KMS-11 (cell line): ENCODE data around the gene NOP16.

Experiments
- H2AFZ ChIP-seq: fragments of 200-600 bp; sonication (generic); 2 replicates; pipeline ENCODE4 v1.6.1; 2016; ENCODE audit warnings: antibody characterized with exemption, mixed run types, low read depth
- H3K27ac ChIP-seq: fragments of 200-600 bp; sonication (generic); 2 replicates; pipeline ENCODE4 v1.6.1; 2016; ENCODE audit warnings: mild to moderate bottlenecking, mixed run types
- H3K27me3 ChIP-seq: fragments of 200-600 bp; sonication (generic); 2 replicates; pipeline ENCODE4 v1.6.1; 2017; ENCODE audit warnings: mild to moderate bottlenecking, low read depth, mixed run types, moderate library complexity; ENCODE audit not compliant: insufficient read depth
- H3K36me3 ChIP-seq: fragments of 200-600 bp; sonication (generic); 2 replicates; pipeline ENCODE4 v1.6.1; 2017; ENCODE audit warnings: mild to moderate bottlenecking, mixed run types; ENCODE audit not compliant: insufficient read depth
- H3K4me1 ChIP-seq: fragments of 200-600 bp; sonication (generic); 2 replicates; pipeline ENCODE4 v1.6.1; 2016; ENCODE audit warnings: mild to moderate bottlenecking, low read depth, mixed run types; ENCODE audit not compliant: poor library complexity, severe bottlenecking
- H3K4me2 ChIP-seq: fragments of 200-600 bp; sonication (generic); 2 replicates; pipeline ENCODE4 v1.7.0; 2016; ENCODE audit warnings: mild to moderate bottlenecking, mixed run types
- H3K4me3 ChIP-seq: fragments of 200-600 bp; sonication (generic); IDR thresholded peaks from 2 replicates; pipeline ENCODE4 v1.6.1; 2017; ENCODE audit warnings: low read depth, low read length, mixed read lengths; ENCODE audit not compliant: insufficient read depth
- H3K79me2 ChIP-seq: fragments of 200-600 bp; sonication (generic); 2 replicates; pipeline ENCODE4 v1.6.1; 2016; ENCODE audit warnings: low read depth, mixed run types; ENCODE audit not compliant: insufficient read depth
- H3K9ac ChIP-seq: fragments of 200-600 bp; sonication (generic); 2 replicates; pipeline ENCODE4 v1.6.1; 2016; ENCODE audit warnings: mild to moderate bottlenecking, mixed run types
- H4K20me1 ChIP-seq: fragments of 200-600 bp; sonication (generic); 2 replicates; pipeline ENCODE4 v1.6.1; 2016; ENCODE audit warnings: mild to moderate bottlenecking, mixed run types; ENCODE audit not compliant: insufficient read depth
- CTCF ChIP-seq: fragments of 200-600 bp; sonication (generic); conservative IDR thresholded peaks from 2 replicates; pipeline ENCODE4 v1.6.1; 2017; ENCODE audit warnings: low read depth, mild to moderate bottlenecking, antibody characterized with exemption, low read length, moderate library complexity, mixed read lengths

The NOP16 gene

GRCh38 chr5:176383961-176384360 is 4.4 kb downstream of the NOP16 start:
- 0 out of 2 replicates have a peak, but pooled peaks cover 8% of the 10 kb centered on the region for H3K36me3 ChIP-seq
- no peak overlapping the region for H3K9ac ChIP-seq
- H3K79me2 ChIP-seq, result peaks cover 34% of the 10 kb centered on the region
- no peak for TF ChIP-seq CTCF
- H2AFZ ChIP-seq, result no peak overlapping the region
- no peak overlapping the region for H3K4me3 ChIP-seq
- H3K27me3 ChIP-seq, result no peaks in the 10 kb centered on the region
- H3K27ac ChIP-seq, result no peak overlapping the region
- H3K4me1 ChIP-seq, result peaks cover 10% of the 10 kb centered on the region
- H3K4me2 ChIP-seq, result no peak overlapping the region
- H4K20me1 ChIP-seq, result no peaks in the 10 kb centered on the region

- 0 out of 2 replicates have a peak, but pooled peaks cover 8% of the 10 kb centered on the region for H3K36me3 ChIP-seq
- no peak for TF ChIP-seq CTCF
Measured at GRCh38 chr5:176383248-176383905, 5.0 kb downstream of the NOP16 start.

GRCh38 chr5:176382721-176383120 is 5.7 kb downstream of the NOP16 start:
- Histone ChIP-seq H3K27ac (no peak overlapping the region), H3K27me3 (no peaks in the 10 kb centered on the region), H4K20me1 (no peaks in the 10 kb centered on the region)

More at GRCh38 chr5:176383248-176383905, 5.0 kb downstream of the NOP16 start:
- Histone ChIP-seq H3K9ac (no peak overlapping the region), H3K4me1 (peaks cover 10% of the 10 kb centered on the region), H3K79me2 (peaks cover 34% of the 10 kb centered on the region), H3K4me2 (no peak overlapping the region), H4K20me1 (no peaks in the 10 kb centered on the region), H3K27ac (no peak overlapping the region), H3K27me3 (no peaks in the 10 kb centered on the region), H3K4me3 (no peak overlapping the region), H2AFZ (no peak overlapping the region)

GRCh38 chr5:176381979-176382378 is 6.4 kb downstream of the NOP16 start:
- H3K4me3 ChIP-seq, result no peak overlapping the region
- H2AFZ ChIP-seq, result no peak overlapping the region
- 0 out of 2 replicates have a peak, but pooled peaks cover 8% of the 10 kb centered on the region for H3K36me3 ChIP-seq
- no peaks in the 10 kb centered on the region for H3K27me3 ChIP-seq
- H3K27ac ChIP-seq, result no peak overlapping the region
- peaks cover 6% of the 10 kb centered on the region for H3K4me1 ChIP-seq
- no peak overlapping the region for H3K4me2 ChIP-seq
- peaks cover 20% of the 10 kb centered on the region for H3K79me2 ChIP-seq
- H4K20me1 ChIP-seq, result no peaks in the 10 kb centered on the region
- TF ChIP-seq CTCF, result no peak
- H3K9ac ChIP-seq, result no peak overlapping the region

More at GRCh38 chr5:176382721-176383120, 5.7 kb downstream of the NOP16 start:
- Histone ChIP-seq H3K9ac (no peak overlapping the region), H3K4me3 (no peak overlapping the region), H2AFZ (no peak overlapping the region), H3K79me2 (peaks cover 27% of the 10 kb centered on the region), H3K4me1 (peaks cover 10% of the 10 kb centered on the region), H3K36me3 (0 out of 2 replicates have a peak, but pooled peaks cover 8% of the 10 kb centered on the region), H3K4me2 (no peak overlapping the region)
- no peak for TF ChIP-seq CTCF
